Purkinje cell (primary cell): ENCODE results near the gene GNPNAT1. TPM values are rescaled to one million over a fixed set of nuclear protein-coding genes. Genes with fewer than 3 reads are reported as not detected.

Source experiments
- polyA plus RNA-seq: library from polyadenylated mRNA; unstranded; fragments of >200 nt; fragmentation: Nextera tagmentation; gene quantifications from 2 replicates; pipeline ENCODE4 v1.2.1, GENCODE V29; 2014

GNPNAT1 gene
- 6.6 and 10.8 TPM in 2 replicates for polyA plus RNA-seq

DNA sequence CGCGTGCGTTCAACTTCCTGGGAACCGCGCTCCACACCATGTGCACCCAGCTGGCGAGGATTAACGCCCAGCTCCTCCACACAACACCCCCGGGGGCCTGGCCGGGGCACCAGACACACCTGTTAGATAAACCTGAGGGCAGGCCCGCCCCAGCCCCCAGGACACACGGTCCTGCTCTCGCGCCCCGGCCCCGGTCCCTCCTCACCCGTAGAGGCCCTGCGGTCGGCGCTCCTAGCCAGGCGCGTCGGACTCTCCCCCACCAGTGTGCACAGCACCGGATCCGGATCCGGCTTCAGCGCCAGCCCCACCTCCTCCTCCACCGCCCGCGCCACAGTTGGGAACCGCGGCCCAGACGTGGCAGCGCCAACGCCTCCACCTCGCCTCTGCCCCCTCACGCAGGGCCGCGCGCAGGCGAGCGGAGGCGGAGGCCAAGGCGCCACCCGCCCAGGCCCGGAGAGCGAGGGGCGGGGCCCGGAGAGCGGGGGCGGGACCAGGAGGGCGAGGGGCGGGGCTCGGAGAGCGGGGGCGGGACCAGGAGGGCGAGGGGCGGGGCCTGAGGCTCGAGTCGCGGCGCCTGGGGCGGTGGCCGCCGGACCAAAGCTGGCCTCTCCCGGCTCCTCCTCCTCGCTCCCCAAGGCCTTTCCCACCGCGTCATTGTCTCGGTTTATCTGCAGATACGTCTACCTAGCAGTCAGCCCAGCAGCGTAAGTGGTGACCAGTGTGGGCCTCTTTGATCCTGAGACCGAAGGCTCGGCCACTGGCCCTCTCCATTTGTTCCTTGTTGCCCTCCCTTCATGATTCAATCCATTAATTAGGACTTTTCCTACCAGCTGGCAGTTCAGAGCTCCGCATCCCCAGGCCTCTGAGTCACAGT lies at the start of gene GNPNAT1:
Gene GNPNAT1 (minus strand): TSS at position 385 of the 874 bp plus-strand sequence. CDS start 6,957 bp downstream, outside the sequence.

DNA sequence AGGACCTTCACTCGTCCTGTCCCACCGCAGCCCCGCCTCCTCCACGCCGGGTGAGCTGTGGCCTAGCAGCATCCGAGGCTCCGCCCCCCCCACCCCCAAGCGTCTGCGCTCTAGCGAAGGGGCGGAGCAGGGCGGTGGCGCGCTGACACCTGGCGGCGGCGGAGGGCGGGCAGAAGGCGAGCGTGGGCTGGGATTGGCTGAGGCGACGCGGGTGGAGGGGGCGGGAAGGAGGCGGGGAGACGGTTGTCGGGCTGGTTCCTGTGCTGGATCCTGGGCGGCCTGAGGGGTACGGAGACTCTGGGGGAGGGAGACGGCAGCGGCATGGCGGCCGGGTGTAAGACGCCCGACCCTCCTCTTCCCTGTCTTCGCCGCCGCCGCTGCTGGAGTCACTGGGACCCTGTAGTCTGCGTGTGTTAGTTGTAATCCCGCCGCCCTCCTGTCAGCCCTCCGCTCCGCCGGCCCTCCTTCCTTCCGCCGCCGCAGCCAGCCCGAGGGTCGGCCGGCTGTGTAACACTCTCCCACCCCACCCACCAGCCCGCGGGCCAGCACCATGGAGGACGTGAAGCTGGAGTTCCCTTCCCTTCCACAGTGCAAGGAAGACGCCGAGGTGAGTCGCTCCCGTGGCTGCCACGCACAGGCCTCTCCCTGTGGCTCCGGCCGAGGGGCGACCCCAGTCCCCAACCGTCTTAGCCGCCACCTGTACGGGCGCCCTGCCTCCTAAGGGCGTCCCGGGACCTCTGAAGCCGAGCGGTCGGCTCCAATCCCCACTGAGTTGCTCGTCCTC lies 61.3 kb downstream of the GNPNAT1 start, which contains the start of gene STYX:
Gene STYX (plus strand): TSS at position 242 of the 784 bp plus-strand sequence. CDS start 309 bp downstream, at position 551.

Other genes starting within 250 kb of the GNPNAT1 start
- 8.0 and 10.3 TPM in 2 replicates for gene TXNDC16, start 239.1 kb downstream of the GNPNAT1 start, polyA plus RNA-seq
- gene GPR137C, start 238.8 kb downstream of the GNPNAT1 start, polyA plus RNA-seq: 11.9 and 16.9 TPM in 2 replicates
- 46.3 and 48.5 TPM in 2 replicates for gene ERO1A, start 96.0 kb downstream of the GNPNAT1 start, polyA plus RNA-seq
- 250 and 271 TPM in 2 replicates for gene PSMC6, start 84.4 kb downstream of the GNPNAT1 start, polyA plus RNA-seq
- gene STYX, start 61.4 kb downstream of the GNPNAT1 start, polyA plus RNA-seq: 11.5 and 12.8 TPM in 2 replicates
- gene FERMT2, start 159.4 kb upstream of the GNPNAT1 start, polyA plus RNA-seq: 14.0 and 17.0 TPM in 2 replicates